Liver (tissue), 9 donors: ENCODE data around the gene CHCT1. TPM values are rescaled to one million over a fixed set of nuclear protein-coding genes. Genes with fewer than 3 reads are reported as not detected.

Source experiments
- DNase-seq: peaks from one replicate; pipeline ENCODE4 v3.0.0-alpha.2; 2017; ENCODE audit warnings: low spot score
- H3K27ac ChIP-seq, 2 donors: one replicate each; pipeline ENCODE4 v1.7.0; 2013; ENCODE audit warnings: inconsistent platforms in 2 of 2, low read length in 2 of 2, control low read depth in 1 of 2, low read depth in 1 of 2, mild to moderate bottlenecking in 1 of 2
- H3K27me3 ChIP-seq, 4 donors: one replicate each; pipeline versions ENCODE4 v1.6.1 to v1.7.0; 2013; ENCODE audit warnings: low read length in 3 of 4, inconsistent platforms in 1 of 4, mild to moderate bottlenecking in 1 of 4, moderate library complexity in 1 of 4; ENCODE audit not compliant: control insufficient read depth in 4 of 4, insufficient read depth in 4 of 4
- H3K36me3 ChIP-seq, 4 donors: one replicate each; pipeline versions ENCODE4 v1.6.1 to v1.7.0; 2013; ENCODE audit warnings: low read length in 3 of 4, mild to moderate bottlenecking in 3 of 4, low read depth in 1 of 4, moderate library complexity in 1 of 4; ENCODE audit not compliant: control insufficient read depth in 4 of 4, insufficient read depth in 3 of 4
- H3K4me1 ChIP-seq, 4 donors: one replicate each; pipeline versions ENCODE4 v1.6.1 to v1.7.0; 2013; ENCODE audit warnings: low read length in 3 of 4, mild to moderate bottlenecking in 3 of 4, moderate library complexity in 1 of 4; ENCODE audit not compliant: control insufficient read depth in 4 of 4, insufficient read depth in 4 of 4
- H3K4me3 ChIP-seq, 3 donors: one replicate each; pipeline versions ENCODE4 v1.6.1 to v1.7.0; 2013; ENCODE audit warnings: low read length in 3 of 3, control low read depth in 1 of 3, low read depth in 1 of 3, mild to moderate bottlenecking in 1 of 3
- H3K9ac ChIP-seq, 2 donors: one replicate each; pipeline ENCODE4 v1.7.0; 2013; ENCODE audit warnings: low read length in 2 of 2, mild to moderate bottlenecking in 2 of 2, moderate library complexity in 2 of 2, control low read depth in 1 of 2, low read depth in 1 of 2
- H3K9me3 ChIP-seq, 4 donors: one replicate each; pipeline versions ENCODE4 v1.6.1 to v1.7.0; 2013; ENCODE audit warnings: low read length in 3 of 4; ENCODE audit not compliant: control insufficient read depth in 4 of 4
- ATF3 ChIP-seq: IDR thresholded peaks from 2 replicates; pipeline ENCODE4 v1.6.1; 2016; ENCODE audit warnings: antibody characterized with exemption
- CTCF ChIP-seq: fragments of 150-350 bp; IDR thresholded peaks from 2 replicates; pipeline ENCODE4 v1.5.1; 2017; ENCODE audit warnings: improper control_type of control experiment, low read depth, low read length; ENCODE audit not compliant: missing input control
- EGR1 ChIP-seq, 2 donors: IDR thresholded peaks; 2 replicates each; pipeline ENCODE4 v1.6.1; 2016 to 2018; ENCODE audit warnings: antibody characterized with exemption in 2 of 2, low read depth in 2 of 2
- FOXA1 ChIP-seq: IDR thresholded peaks from 2 replicates; pipeline ENCODE4 v1.6.1; 2016; ENCODE audit warnings: antibody characterized with exemption
- FOXA2 ChIP-seq: IDR thresholded peaks from 2 replicates; pipeline ENCODE4 v1.6.1; 2016; ENCODE audit warnings: antibody characterized with exemption
- GABPA ChIP-seq, 2 donors: IDR thresholded peaks in 1 of 2; conservative IDR thresholded peaks in 1 of 2; 2 replicates each; pipeline ENCODE4 v1.6.1; 2016; ENCODE audit warnings: antibody characterized with exemption in 2 of 2, mild to moderate bottlenecking in 1 of 2, moderate library complexity in 1 of 2
- HNF4A ChIP-seq, 2 donors: conservative IDR thresholded peaks; 2 replicates each; pipeline ENCODE4 v1.6.1; 2016; ENCODE audit warnings: antibody characterized with exemption in 2 of 2, mild to moderate bottlenecking in 2 of 2
- HNF4G ChIP-seq: IDR thresholded peaks from 2 replicates; pipeline ENCODE4 v1.6.1; 2016; ENCODE audit warnings: antibody characterized with exemption
- JUND ChIP-seq, 2 donors: IDR thresholded peaks; 2 replicates each; pipeline ENCODE4 v1.6.1; 2016; ENCODE audit warnings: antibody characterized with exemption in 2 of 2
- MAX ChIP-seq: IDR thresholded peaks from 2 replicates; pipeline ENCODE4 v1.6.1; 2016; ENCODE audit warnings: antibody characterized with exemption
- NR2F2 ChIP-seq: IDR thresholded peaks from 2 replicates; pipeline ENCODE4 v1.6.1; 2016; ENCODE audit warnings: antibody characterized with exemption
- RAD21 ChIP-seq, 2 donors: IDR thresholded peaks; 2 replicates each; pipeline ENCODE4 v1.6.1; 2016; ENCODE audit warnings: antibody characterized with exemption in 2 of 2, mild to moderate bottlenecking in 2 of 2
- REST ChIP-seq: IDR thresholded peaks from 2 replicates; pipeline ENCODE4 v1.6.1; 2016; ENCODE audit warnings: antibody characterized with exemption, mild to moderate bottlenecking
- RXRA ChIP-seq, 2 donors: IDR thresholded peaks; 2 replicates each; pipeline ENCODE4 v1.6.1; 2017 to 2018; ENCODE audit warnings: antibody characterized with exemption in 2 of 2, mild to moderate bottlenecking in 1 of 2
- SP1 ChIP-seq: IDR thresholded peaks from 2 replicates; pipeline ENCODE4 v1.6.1; 2018; ENCODE audit warnings: antibody characterized with exemption, mild to moderate bottlenecking
- TAF1 ChIP-seq: conservative IDR thresholded peaks from 2 replicates; pipeline ENCODE4 v1.6.1; 2016; ENCODE audit warnings: antibody characterized with exemption, mild to moderate bottlenecking
- YY1 ChIP-seq: IDR thresholded peaks from 2 replicates; pipeline ENCODE4 v1.6.1; 2016; ENCODE audit warnings: antibody characterized with exemption, mild to moderate bottlenecking
- ZBTB33 ChIP-seq: IDR thresholded peaks from 2 replicates; pipeline ENCODE4 v1.6.1; 2016; ENCODE audit warnings: antibody characterized with exemption
- WGBS: extraction: QIAGEN DNeasy Blood & Tissue Kit; methylation state at CpG from one replicate; pipeline ENCODE4 v1.1.7; 2013; 5-methylcytosine and 5-hydroxymethylcytosine counted together
- polyA plus RNA-seq, 2 donors: library from polyadenylated mRNA; stranded (reverse) in 1 of 2; unstranded in 1 of 2; fragments of 200-250 nt in 1 of 2; fragments of >200 nt in 1 of 2; fragmentation: Nextera tagmentation in 1 of 2; extraction: Ambion mirVana in 1 of 2; gene quantifications; one replicate each; pipeline versions ENCODE4 v1.2.1 to v1.2.3, GENCODE V29; 2013 to 2015
- total RNA-seq, 2 donors: library from RNA; depleted of rRNA; stranded (reverse); fragments of >200 nt; gene quantifications; one replicate each; pipeline ENCODE4 v1.2.3, GENCODE V29; 2014
- donor health status: healthy.
- donor health status: healthy.
- donor health status: healthy.
- donor health status: healthy.
- donor health status: healthy.

CHCT1 gene
- total and polyA plus RNA-seq, 4 donors: not detected

- Histone ChIP-seq H3K9me3 (no peaks in the 10 kb centered on the region), H3K4me1 (peaks cover 0 to 18% (median 10%) of the 10 kb centered on the region in 4 donors), H3K9ac (peak within 1 kb of the TSS; percentile 93 to 94), H3K27ac (peak within 1 kb of the TSS; percentile 94 to 96), H3K27me3 (no peaks in the 10 kb centered on the region), H3K4me3 (peak within 1 kb of the TSS; percentile 73 to 96 (median 92)), H3K36me3 (no peaks in the 10 kb centered on the region)
- peak; percentile 99 for DNase-seq
- peak; percentile 55 for TF ChIP-seq ZBTB33
- TF ChIP-seq GABPA (IDR thresholded peaks at IDR 0.05 in 1 of 2, conservative IDR thresholded peaks at IDR 0.05 in 1 of 2): peak; percentile 49 to 89
- no peak for TF ChIP-seq NR2F2
- no peak for TF ChIP-seq CTCF
- no peak for TF ChIP-seq TAF1
- peak; percentile 77 for TF ChIP-seq YY1
- TF ChIP-seq RXRA (IDR thresholded peaks at IDR 0.05): peak; percentile 75 to 81
- TF ChIP-seq RAD21 (IDR thresholded peaks at IDR 0.05): peak; percentile 28 to 41
- TF ChIP-seq MAX: peak; percentile 23
- TF ChIP-seq HNF4G: peak; percentile 6
- peak; percentile 32 to 36 for TF ChIP-seq HNF4A (conservative IDR thresholded peaks at IDR 0.05)
- TF ChIP-seq FOXA1: peak; percentile 65
- peak; percentile 85 to 96 for TF ChIP-seq EGR1 (IDR thresholded peaks at IDR 0.05; ENCODE audit: low read depth in 2 of 2)
- no peak for TF ChIP-seq ATF3
- peak; percentile 14 for TF ChIP-seq FOXA2
- TF ChIP-seq JUND (IDR thresholded peaks at IDR 0.05): peak in 1 of 2 donors; percentile 41
- peak; percentile 51 for TF ChIP-seq REST
- peak; percentile 91 for TF ChIP-seq SP1
- under 1% methylated on average over 68 of the region's 68 CpGs for WGBS
Measured at GRCh38 chr17:60392042-60392844, 30.0 kb upstream of the CHCT1 start, which contains the start of gene USP32. Gene USP32, minus strand, starts transcription at chr17:60392133. Its CDS starts 194 bp downstream, at chr17:60391939.
